Activated CD4-positive, alpha-beta memory T cell treated with anti-CD3 and anti-CD28 coated beads, Interleukin-2, amount 10 ng/mL, durations not matched to agents 7 days and 5 days (primary cell): ENCODE measurements around the gene MID1. TPM values are rescaled to one million over a fixed set of nuclear protein-coding genes. Genes with fewer than 3 reads are reported as not detected.

ENCODE experiments used
- CTCF ChIA-PET: fragments of 350-600 bp; sonication (Branson Sonifier 250); formaldehyde crosslinking; loops from one replicate; lab custom pipeline; 2021; ENCODE audit warnings: antibody characterized with exemption, inconsistent platforms; lab: Charles Lee
- POLR2A ChIA-PET: fragments of 350-600 bp; sonication (Branson Sonifier 250); formaldehyde crosslinking; loops from one replicate; lab custom pipeline; 2021; ENCODE audit warnings: antibody characterized with exemption; lab: Charles Lee
- DNase-seq: peaks from one replicate; pipeline ENCODE4 v3.0.0-alpha.2; 2020
- H3K27ac Mint-ChIP-seq: one replicate; pipeline ENCODE4 v1.8.0; 2021; ENCODE audit warnings: mild to moderate bottlenecking, mixed read lengths
- H3K27me3 Mint-ChIP-seq: one replicate; pipeline ENCODE4 v1.8.0; 2021; ENCODE audit warnings: mixed read lengths
- H3K36me3 Mint-ChIP-seq: one replicate; pipeline ENCODE4 v1.8.0; 2021; ENCODE audit warnings: low read depth, mixed read lengths
- H3K4me1 Mint-ChIP-seq: one replicate; pipeline ENCODE4 v1.8.0; 2021; ENCODE audit warnings: mixed read lengths
- H3K4me3 Mint-ChIP-seq: one replicate; pipeline ENCODE4 v1.8.0; 2021; ENCODE audit warnings: mild to moderate bottlenecking, mixed read lengths
- H3K9me3 Mint-ChIP-seq: one replicate; pipeline ENCODE4 v1.8.0; 2021; ENCODE audit warnings: mixed read lengths
- total RNA-seq, 2 experiments: library from RNA; stranded (reverse); gene quantifications; one replicate each; pipeline ENCODE4 v1.2.3, GENCODE V29; 2021

Gene MID1
- total RNA-seq, 2 experiments from 2014 or later: 0.08 TPM; not detected in 1

DNA sequence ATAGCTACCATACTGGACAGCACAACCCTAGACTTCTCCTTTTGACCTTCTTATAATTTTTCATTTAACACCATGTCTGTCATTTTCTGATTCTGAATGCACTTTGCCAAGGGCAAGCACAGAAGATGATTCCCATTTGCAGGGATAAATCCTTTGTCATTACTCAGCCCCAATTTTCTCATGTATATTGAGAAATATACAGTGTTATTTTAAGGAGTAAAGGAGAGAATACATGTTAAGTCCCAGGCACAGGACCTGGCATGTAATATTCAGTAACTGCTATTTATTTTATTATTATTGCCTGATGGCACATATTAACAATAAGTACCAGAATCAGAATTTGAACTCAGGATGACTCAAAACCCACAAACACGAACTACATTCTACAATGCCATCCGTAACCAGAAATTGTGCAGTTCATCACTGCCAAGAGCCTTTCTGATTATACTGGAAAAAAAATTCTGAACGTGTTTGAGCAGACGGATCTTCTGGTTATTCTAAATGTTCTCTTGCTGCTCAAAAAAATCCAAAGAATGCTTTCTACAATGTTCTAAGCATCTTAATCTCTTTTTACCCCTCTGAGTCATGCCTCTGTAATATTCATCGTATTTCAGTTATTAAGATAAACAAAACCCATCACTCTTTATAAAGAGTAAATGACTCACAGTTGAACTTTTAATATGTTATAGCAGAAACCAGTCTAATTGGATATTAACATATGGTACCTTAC is 170.0 kb downstream of the MID1 start:
- POLR2A ChIA-PET: no interaction called here
- no peaks in the 10 kb centered on the region for H3K9me3 Mint-ChIP-seq
- no peaks in the 10 kb centered on the region for H3K36me3 Mint-ChIP-seq
- CTCF ChIA-PET: no interaction called here
- no peaks in the 10 kb centered on the region for H3K27me3 Mint-ChIP-seq
- DNase-seq: no peak
- no peak overlapping the region for H3K4me3 Mint-ChIP-seq
- H3K27ac Mint-ChIP-seq: no peak overlapping the region
- H3K4me1 Mint-ChIP-seq: no peaks in the 10 kb centered on the region

DNA sequence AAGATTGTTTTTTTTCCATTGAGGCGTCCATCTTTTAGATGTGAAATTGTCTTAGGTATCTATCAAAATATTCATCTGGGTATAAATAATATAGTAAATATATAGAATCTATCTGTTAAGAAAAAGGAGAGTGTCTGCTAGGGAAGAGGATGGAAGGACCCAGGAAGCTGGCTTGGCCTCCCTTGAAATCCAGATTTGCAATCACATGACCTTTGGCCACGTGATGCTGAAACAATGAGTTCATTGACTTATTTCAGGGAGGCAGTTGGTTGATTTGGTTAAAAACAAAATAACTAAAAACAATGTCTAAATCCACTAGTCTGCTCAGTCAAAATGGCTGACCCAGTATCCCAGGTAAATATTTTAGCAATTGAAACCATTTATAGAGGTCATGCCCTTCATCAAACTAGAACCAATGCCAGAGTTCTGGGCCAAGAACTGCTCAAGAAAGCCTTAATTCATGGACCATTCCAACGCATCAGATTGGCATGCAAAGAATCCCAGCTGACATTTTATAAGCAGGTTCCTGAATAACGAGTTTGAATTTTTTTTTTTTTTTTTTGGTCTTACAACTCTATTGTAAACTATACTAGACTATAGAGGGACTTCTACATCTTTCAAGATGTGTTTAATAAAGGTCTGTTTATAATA is 172.7 kb downstream of the MID1 start:
- Mint-ChIP-seq H3K4me3 (no peak overlapping the region), H3K36me3 (no peaks in the 10 kb centered on the region), H3K27me3 (no peaks in the 10 kb centered on the region), H3K9me3 (no peaks in the 10 kb centered on the region), H3K27ac (no peak overlapping the region), H3K4me1 (no peaks in the 10 kb centered on the region)
- CTCF ChIA-PET: no interaction called here
- POLR2A ChIA-PET: no interaction called here
- no peak for DNase-seq

DNA sequence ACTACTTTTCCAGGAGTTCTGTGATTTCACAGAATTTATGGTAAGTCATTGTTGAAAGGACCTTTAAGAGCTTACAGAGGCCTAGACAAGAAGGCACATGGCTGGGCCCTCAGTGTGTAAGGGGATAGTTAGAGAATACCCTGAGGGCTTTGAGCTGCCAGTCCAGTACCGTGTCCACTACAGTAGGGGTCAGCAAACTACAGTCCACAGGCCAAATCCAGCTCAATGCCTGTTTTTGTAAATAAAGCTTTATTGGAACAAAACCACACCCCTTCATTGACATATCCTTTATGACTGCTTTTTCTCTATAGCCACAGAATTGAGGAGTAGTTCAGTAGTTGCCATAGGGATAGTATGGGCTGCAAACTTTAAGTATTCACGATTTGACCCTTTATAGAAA is 176.2 kb downstream of the MID1 start:
- DNase-seq: no peak
- ChIA-PET POLR2A (no interaction called here), CTCF (no interaction called here)
- no peak overlapping the region for H3K4me3 Mint-ChIP-seq
- H3K4me1 Mint-ChIP-seq: no peaks in the 10 kb centered on the region
- no peaks in the 10 kb centered on the region for H3K9me3 Mint-ChIP-seq
- H3K27ac Mint-ChIP-seq: no peak overlapping the region
- H3K36me3 Mint-ChIP-seq: no peaks in the 10 kb centered on the region
- H3K27me3 Mint-ChIP-seq: no peaks in the 10 kb centered on the region

DNA sequence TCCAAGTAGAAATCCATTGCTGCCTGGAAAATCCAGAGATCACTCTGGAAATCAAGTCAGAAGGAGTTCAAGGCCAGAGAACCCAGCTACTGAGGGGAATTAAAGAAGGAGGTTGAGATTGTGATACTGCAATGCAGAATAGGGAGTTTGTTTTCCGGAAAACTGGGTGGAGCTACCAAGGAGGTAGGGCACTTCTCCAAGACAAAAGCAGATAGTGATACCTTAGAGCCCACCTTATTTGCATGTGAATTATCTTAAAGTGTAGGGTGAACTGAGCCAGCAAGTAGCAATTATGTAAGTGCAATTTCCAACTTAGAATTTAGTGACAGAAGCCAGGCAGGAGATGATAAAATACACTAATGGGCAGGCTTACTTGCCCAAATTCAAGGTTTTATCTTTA is 178.9 kb downstream of the MID1 start:
- ChIA-PET CTCF (no interaction called here), POLR2A (no interaction called here)

DNA sequence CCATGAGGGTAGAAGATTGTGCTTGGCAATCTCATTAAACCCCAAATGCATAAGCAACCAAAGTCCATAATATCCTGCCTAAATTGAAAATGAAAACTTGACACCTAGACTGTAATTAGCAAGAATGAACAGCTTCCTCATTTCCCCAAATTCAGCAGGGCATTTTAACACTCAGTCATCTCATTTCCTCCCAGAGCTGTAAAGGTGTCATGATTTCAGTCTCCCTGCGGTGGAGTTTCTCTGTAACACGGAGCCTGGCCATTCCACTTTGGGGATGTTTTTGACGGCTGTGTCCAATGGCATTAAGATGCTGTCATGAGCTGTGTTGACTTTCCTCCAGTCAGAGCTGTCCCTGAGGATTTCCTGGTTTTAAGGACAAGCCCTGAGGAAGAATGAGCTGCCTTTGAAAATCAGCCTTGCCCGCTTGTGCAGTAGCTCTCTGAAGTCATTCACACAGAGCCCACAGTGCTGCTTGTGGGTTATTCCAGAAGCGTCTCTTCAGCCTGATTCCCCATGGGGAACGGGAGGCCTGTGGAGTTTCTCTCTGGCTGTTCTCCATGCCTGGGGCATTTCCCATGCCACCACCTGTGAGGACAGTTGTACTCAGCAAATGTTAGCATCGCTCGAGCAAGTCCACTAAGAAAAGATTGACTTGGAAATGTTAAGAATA is 187.0 kb downstream of the MID1 start:
- ChIA-PET CTCF (no interaction called here), POLR2A (no interaction called here)
- DNase-seq: no peak
- H3K36me3 Mint-ChIP-seq: no peaks in the 10 kb centered on the region
- H3K27me3 Mint-ChIP-seq: no peaks in the 10 kb centered on the region
- H3K4me1 Mint-ChIP-seq: no peaks in the 10 kb centered on the region
- H3K9me3 Mint-ChIP-seq: no peaks in the 10 kb centered on the region
- H3K27ac Mint-ChIP-seq: no peak overlapping the region
- no peak overlapping the region for H3K4me3 Mint-ChIP-seq

More for the DNA sequence above, 178.9 kb downstream of the MID1 start:
- Mint-ChIP-seq H3K27ac (no peak overlapping the region), H3K9me3 (no peaks in the 10 kb centered on the region), H3K4me1 (no peaks in the 10 kb centered on the region), H3K27me3 (no peaks in the 10 kb centered on the region), H3K4me3 (no peak overlapping the region), H3K36me3 (no peaks in the 10 kb centered on the region)
- no peak for DNase-seq

DNA sequence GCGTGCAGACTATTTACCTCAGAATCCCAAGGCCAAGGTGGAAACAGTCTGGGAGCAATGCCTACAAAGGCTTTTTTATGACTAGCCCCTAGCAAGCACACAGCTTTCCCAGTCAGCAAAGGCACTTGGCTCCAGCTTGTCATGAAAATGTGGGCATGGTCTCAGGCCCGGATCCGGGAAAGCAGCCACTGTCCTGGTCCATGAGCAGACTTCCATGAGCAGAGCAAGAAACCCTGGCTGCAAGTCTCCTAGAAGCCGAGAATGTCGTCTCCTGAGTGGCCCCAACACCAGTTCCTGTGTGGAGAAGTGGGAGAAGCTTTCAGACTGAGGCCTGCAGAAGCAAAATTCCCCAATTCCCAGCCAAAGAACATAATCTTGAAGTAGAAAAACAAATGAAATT is 190.5 kb downstream of the MID1 start:
- no peak for DNase-seq
- Mint-ChIP-seq H3K4me3 (no peak overlapping the region), H3K9me3 (no peaks in the 10 kb centered on the region), H3K4me1 (no peaks in the 10 kb centered on the region), H3K27me3 (no peaks in the 10 kb centered on the region), H3K27ac (no peak overlapping the region), H3K36me3 (no peaks in the 10 kb centered on the region)
- CTCF ChIA-PET: no interaction called here
- POLR2A ChIA-PET: no interaction called here

DNA sequence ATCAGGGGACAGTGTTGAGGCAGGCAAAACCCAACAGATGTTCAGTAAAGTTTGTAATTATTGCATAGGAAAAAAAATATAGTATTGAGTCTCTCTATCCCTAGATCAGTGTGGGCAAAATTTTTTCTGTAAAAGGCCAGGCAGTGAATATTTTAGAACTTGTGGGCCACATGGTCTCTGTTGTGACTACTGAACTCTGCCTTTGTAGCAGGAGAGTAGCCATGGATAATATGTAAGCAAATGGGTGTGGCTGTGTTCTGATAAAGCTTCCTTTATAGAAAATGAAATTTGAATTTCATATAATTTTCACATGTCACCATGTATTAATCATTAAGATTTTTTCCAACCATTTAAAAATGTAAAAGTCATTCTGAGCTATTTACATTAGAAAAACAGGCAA is 193.1 kb downstream of the MID1 start:
- DNase-seq: no peak
- no peaks in the 10 kb centered on the region for H3K9me3 Mint-ChIP-seq
- no peaks in the 10 kb centered on the region for H3K27me3 Mint-ChIP-seq
- POLR2A ChIA-PET: no interaction called here
- H3K36me3 Mint-ChIP-seq: no peaks in the 10 kb centered on the region
- CTCF ChIA-PET: no interaction called here
- no peaks in the 10 kb centered on the region for H3K4me1 Mint-ChIP-seq
- no peak overlapping the region for H3K4me3 Mint-ChIP-seq
- H3K27ac Mint-ChIP-seq: no peak overlapping the region

DNA sequence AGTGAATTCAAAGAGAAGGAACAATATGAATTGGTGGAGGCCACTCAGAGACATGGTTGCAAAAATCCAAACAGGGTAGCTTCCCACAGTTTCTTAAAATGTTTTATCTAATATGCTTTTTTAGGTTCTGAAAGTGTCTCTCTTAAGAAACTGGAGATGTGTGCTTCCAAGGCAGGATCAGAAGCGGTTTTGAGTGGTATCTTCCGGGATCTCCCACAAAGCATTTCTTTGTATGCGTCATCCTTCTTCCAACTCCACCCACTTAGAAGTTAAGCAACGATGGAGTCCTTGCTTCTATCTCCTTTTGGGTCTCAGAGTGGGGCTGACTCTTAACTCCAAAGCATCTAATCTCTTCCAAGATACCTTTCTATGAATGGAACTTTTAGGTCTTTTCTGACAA is 196.7 kb downstream of the MID1 start:
- DNase-seq: no peak
- CTCF ChIA-PET: no interaction called here
- POLR2A ChIA-PET: no interaction called here
- Mint-ChIP-seq H3K36me3 (no peaks in the 10 kb centered on the region), H3K9me3 (no peaks in the 10 kb centered on the region), H3K27me3 (no peaks in the 10 kb centered on the region), H3K4me3 (no peak overlapping the region), H3K27ac (no peak overlapping the region), H3K4me1 (no peaks in the 10 kb centered on the region)

DNA sequence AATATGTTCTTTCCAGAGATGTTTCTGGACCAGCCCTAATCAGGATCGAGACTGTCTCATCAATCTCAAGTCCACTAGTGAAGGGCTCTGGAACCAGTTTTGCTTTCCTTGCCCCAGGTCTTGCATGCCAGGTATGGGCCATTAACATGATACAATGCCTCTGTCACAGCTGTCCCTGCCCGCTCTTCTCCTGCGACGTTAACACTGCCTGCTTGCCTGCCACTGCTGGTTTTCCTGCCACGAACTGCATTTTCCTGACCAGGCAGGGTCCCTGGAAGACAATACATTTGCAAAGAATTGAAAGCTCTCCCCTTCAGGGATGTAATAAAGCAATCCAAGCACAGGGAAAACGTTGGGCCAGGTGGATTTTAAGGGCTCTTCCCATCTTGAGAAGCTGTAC is 200.3 kb downstream of the MID1 start:
- no peak for DNase-seq
- Mint-ChIP-seq H3K27me3 (no peaks in the 10 kb centered on the region), H3K9me3 (no peaks in the 10 kb centered on the region), H3K4me1 (no peaks in the 10 kb centered on the region), H3K27ac (no peak overlapping the region), H3K4me3 (no peak overlapping the region), H3K36me3 (no peaks in the 10 kb centered on the region)
- CTCF ChIA-PET: no interaction called here
- POLR2A ChIA-PET: no interaction called here

DNA sequence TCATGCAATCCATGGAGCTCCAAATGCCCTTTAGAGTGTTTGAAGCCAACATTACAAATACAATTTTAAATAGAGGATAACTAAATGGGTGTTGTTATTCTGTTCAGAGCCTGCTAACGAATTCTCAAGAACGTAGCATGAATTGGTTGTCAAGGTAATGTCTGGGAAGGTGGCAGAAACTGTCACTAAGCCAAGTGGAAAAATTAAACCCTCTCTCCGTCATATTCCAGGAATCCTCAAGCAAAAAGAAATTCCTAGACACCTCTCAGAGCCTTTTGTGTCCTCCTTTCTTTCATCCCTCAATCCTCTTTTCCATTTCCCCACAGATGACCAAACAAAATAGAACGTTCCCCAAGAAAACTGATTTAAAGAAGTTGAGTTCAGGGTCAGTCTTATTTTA is 204.0 kb downstream of the MID1 start:
- ChIA-PET POLR2A (no interaction called here), CTCF (no interaction called here)
- Mint-ChIP-seq H3K27ac (no peak overlapping the region), H3K9me3 (no peaks in the 10 kb centered on the region), H3K27me3 (no peaks in the 10 kb centered on the region), H3K4me3 (no peak overlapping the region), H3K4me1 (no peaks in the 10 kb centered on the region), H3K36me3 (no peaks in the 10 kb centered on the region)
- DNase-seq: no peak

DNA sequence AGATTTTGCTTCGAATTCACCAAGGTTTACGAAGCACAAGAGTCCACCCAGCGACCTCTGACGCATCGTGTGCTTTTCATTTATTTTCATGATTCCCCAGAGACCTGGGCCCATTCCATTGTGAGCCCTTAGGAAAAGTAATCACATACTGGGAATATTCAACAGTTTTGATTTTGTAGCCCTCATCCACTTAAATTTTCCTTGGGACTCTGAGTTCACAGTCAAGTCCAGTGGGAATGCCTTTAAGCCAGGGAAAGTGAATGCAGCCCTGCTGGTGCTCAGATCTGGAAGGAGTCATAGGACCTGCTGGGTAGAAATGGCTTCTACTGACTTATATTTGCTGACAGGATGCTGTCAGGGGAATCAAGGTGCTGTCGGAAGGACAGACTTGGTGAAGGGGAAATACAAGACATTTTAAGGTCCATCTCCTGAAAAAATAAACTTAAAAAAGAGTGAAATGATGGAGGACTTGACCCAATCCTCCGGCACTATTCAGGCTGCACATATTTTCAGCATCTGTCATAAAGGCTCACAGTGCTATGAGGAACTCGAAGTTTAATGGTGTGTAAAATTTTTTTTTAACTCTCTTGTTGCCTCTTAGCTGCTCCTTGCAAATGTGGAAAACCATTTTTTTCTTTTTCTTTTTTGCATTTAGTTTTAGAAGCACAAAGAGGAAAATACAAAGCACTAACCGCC is 204.9 kb downstream of the MID1 start:
- no peak overlapping the region for H3K27ac Mint-ChIP-seq

DNA sequence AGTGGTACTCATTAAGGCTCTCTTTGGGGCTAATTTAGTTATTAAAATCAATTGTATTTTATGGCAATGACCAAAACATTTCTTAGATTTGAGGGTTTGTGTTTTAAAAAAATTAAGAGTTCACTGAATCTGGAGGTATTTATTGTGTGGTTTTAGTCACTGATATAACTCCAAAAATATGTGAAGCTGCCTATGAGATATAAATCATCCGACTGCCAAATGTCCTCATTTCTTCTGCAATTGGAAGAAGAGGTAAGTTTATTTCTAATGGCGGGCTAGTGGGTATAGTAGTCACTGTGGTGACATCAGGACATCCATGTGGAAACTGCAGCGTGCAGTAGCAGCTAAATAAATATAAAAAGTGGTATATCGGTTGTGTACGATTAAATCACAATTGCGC is 205.5 kb downstream of the MID1 start:
- ChIA-PET CTCF (no interaction called here), POLR2A (no interaction called here)
- H3K4me1 Mint-ChIP-seq: no peaks in the 10 kb centered on the region
- no peak overlapping the region for H3K4me3 Mint-ChIP-seq
- no peaks in the 10 kb centered on the region for H3K9me3 Mint-ChIP-seq
- DNase-seq: no peak
- no peak overlapping the region for H3K27ac Mint-ChIP-seq
- no peaks in the 10 kb centered on the region for H3K27me3 Mint-ChIP-seq
- no peaks in the 10 kb centered on the region for H3K36me3 Mint-ChIP-seq

More for the DNA sequence above, 204.9 kb downstream of the MID1 start:
- Mint-ChIP-seq H3K27me3 (no peaks in the 10 kb centered on the region), H3K36me3 (no peaks in the 10 kb centered on the region), H3K4me3 (no peak overlapping the region), H3K9me3 (no peaks in the 10 kb centered on the region), H3K4me1 (no peaks in the 10 kb centered on the region)
- POLR2A ChIA-PET: no interaction called here
- CTCF ChIA-PET: no interaction called here
- no peak for DNase-seq

DNA sequence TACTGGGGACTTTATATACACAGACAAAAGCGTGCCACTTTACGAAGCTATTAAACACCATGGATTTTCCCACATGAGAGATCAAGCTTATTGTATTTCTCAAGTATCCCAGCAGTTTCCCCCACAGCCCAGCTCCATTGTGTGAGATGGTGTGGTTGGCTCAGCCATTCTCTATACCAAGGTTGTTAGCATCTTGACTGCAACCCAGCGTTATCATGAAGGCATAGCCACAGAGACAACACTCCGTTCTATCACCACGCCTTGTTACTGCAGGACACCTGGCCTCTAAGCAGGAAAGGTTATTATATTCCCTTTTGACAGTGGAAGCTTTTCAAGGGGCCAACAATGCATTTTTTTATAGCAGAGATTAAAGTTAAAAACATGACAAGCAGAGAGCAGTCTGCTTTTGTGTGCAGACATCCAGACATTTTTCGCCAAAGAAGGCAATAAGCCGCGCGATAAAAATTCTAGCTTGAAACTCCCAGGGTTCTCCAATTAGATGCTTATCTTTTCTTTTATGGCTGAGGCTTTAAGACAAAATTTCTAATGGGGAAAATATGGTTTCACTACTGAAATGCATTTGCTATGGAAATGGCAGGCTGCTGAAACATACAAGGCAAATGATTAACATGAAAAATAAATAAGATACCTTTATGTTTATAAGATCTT is 206.1 kb downstream of the MID1 start:
- Mint-ChIP-seq H3K27ac (no peak overlapping the region), H3K36me3 (no peaks in the 10 kb centered on the region), H3K9me3 (no peaks in the 10 kb centered on the region), H3K4me3 (no peak overlapping the region), H3K4me1 (no peaks in the 10 kb centered on the region), H3K27me3 (no peaks in the 10 kb centered on the region)
- ChIA-PET POLR2A (no interaction called here), CTCF (no interaction called here)
- DNase-seq: no peak
